HepG2 (cell line): ENCODE data around the gene FOSB.

Source experiments
- DPF2 ChIP-seq: sonication (generic); formaldehyde crosslinking; IDR thresholded peaks from 2 replicates; pipeline ENCODE4 v1.4.0; 2020; ENCODE audit warnings: mild to moderate bottlenecking, low read depth, missing genetic modification reagents, borderline replicate concordance
- EZH2 ChIP-seq: conservative IDR thresholded peaks from 2 replicates; pipeline ENCODE4 v1.6.1; 2012; ENCODE audit warnings: mild to moderate bottlenecking, low read depth, low read length, moderate library complexity
- MAZ ChIP-seq, 2 experiments: sonication (generic) in 1 of 2; formaldehyde crosslinking in 1 of 2; IDR thresholded peaks; 2 replicates each; pipeline versions ENCODE4 v1.5.0 to v1.6.1; 2012 to 2020; ENCODE audit warnings: low read depth in 2 of 2, mild to moderate bottlenecking in 2 of 2, borderline replicate concordance in 1 of 2, improper control_type of control experiment in 1 of 2, low read length in 1 of 2, missing genetic modification reagents in 1 of 2, moderate library complexity in 1 of 2
- MXI1 ChIP-seq: IDR thresholded peaks from 3 replicates; pipeline ENCODE4 v1.6.1; 2012; ENCODE audit warnings: low read depth, low read length, inconsistent platforms, borderline replicate concordance
- MYC ChIP-seq: sonication (generic); formaldehyde crosslinking; IDR thresholded peaks from 2 replicates; pipeline ENCODE4 v1.9.0; 2021; ENCODE audit warnings: missing genetic modification reagents, borderline replicate concordance
- NCOA2 ChIP-seq: sonication (generic); formaldehyde crosslinking; IDR thresholded peaks from 2 replicates; pipeline ENCODE4 v1.8.0; 2022; ENCODE audit warnings: inconsistent platforms
- TCF12 ChIP-seq, 2 experiments: fragments of 450-650 bp in 1 of 2; sonication (generic) in 1 of 2; formaldehyde crosslinking in 1 of 2; IDR thresholded peaks; 2 replicates each; pipeline versions ENCODE4 v1.6.1 to v1.8.0; 2017 to 2022; ENCODE audit warnings: antibody characterized with exemption in 1 of 2, mild to moderate bottlenecking in 1 of 2, missing genetic modification reagents in 1 of 2, moderate library complexity in 1 of 2
- ZNF224 ChIP-seq: sonication (generic); formaldehyde crosslinking; IDR thresholded peaks from 2 replicates; pipeline ENCODE4 v1.5.0; 2020; ENCODE audit warnings: mild to moderate bottlenecking, missing genetic modification reagents
- ZNF766 ChIP-seq: sonication (generic); formaldehyde crosslinking; IDR thresholded peaks from 2 replicates; pipeline ENCODE4 v1.5.0; 2020; ENCODE audit warnings: missing genetic modification reagents, borderline replicate concordance
- ZSCAN12 ChIP-seq: sonication (generic); formaldehyde crosslinking; IDR thresholded peaks from 2 replicates; pipeline ENCODE4 v1.9.0; 2021; ENCODE audit warnings: mild to moderate bottlenecking, missing genetic modification reagents
- TF ChIP-seq, protein P1 (sequence below): sonication (generic); formaldehyde crosslinking; IDR thresholded peaks from 2 replicates; pipeline ENCODE4 v1.5.0; 2020; ENCODE audit warnings: mild to moderate bottlenecking, missing genetic modification reagents, moderate library complexity
- TF ChIP-seq, protein P2 (sequence below), 2 experiments: IDR thresholded peaks; 2 replicates each; pipeline ENCODE4 v1.6.1; 2011 to 2012; ENCODE audit warnings: low read length in 2 of 2, borderline replicate concordance in 1 of 2, low read depth in 1 of 2, mild to moderate bottlenecking in 1 of 2, moderate library complexity in 1 of 2

DNA sequence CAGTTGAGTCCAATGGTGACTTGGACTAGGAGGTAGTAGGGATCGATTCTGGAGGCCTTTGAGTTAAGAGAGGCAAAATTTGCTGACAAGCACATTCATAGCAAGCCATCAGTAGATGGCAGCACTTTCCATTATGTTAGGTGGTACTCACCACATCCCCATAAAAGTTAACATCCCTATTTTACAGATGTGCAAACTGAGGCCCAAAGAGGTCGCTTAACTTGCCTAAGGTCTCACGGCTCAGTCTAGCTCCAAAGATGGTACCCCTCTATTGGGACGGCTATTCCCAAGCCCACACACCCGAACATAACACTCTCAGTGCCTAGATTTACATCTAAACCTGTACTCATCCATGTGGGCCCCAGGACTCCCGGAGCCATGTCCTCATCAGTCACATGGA, 21.5 kb upstream of the FOSB start:
- TF ChIP-seq, protein P1, sequence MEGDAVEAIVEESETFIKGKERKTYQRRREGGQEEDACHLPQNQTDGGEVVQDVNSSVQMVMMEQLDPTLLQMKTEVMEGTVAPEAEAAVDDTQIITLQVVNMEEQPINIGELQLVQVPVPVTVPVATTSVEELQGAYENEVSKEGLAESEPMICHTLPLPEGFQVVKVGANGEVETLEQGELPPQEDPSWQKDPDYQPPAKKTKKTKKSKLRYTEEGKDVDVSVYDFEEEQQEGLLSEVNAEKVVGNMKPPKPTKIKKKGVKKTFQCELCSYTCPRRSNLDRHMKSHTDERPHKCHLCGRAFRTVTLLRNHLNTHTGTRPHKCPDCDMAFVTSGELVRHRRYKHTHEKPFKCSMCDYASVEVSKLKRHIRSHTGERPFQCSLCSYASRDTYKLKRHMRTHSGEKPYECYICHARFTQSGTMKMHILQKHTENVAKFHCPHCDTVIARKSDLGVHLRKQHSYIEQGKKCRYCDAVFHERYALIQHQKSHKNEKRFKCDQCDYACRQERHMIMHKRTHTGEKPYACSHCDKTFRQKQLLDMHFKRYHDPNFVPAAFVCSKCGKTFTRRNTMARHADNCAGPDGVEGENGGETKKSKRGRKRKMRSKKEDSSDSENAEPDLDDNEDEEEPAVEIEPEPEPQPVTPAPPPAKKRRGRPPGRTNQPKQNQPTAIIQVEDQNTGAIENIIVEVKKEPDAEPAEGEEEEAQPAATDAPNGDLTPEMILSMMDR (CRISPR knock-in tag) = peak; percentile 64
- TF ChIP-seq MXI1 = no peak
- TF ChIP-seq, protein P2, sequence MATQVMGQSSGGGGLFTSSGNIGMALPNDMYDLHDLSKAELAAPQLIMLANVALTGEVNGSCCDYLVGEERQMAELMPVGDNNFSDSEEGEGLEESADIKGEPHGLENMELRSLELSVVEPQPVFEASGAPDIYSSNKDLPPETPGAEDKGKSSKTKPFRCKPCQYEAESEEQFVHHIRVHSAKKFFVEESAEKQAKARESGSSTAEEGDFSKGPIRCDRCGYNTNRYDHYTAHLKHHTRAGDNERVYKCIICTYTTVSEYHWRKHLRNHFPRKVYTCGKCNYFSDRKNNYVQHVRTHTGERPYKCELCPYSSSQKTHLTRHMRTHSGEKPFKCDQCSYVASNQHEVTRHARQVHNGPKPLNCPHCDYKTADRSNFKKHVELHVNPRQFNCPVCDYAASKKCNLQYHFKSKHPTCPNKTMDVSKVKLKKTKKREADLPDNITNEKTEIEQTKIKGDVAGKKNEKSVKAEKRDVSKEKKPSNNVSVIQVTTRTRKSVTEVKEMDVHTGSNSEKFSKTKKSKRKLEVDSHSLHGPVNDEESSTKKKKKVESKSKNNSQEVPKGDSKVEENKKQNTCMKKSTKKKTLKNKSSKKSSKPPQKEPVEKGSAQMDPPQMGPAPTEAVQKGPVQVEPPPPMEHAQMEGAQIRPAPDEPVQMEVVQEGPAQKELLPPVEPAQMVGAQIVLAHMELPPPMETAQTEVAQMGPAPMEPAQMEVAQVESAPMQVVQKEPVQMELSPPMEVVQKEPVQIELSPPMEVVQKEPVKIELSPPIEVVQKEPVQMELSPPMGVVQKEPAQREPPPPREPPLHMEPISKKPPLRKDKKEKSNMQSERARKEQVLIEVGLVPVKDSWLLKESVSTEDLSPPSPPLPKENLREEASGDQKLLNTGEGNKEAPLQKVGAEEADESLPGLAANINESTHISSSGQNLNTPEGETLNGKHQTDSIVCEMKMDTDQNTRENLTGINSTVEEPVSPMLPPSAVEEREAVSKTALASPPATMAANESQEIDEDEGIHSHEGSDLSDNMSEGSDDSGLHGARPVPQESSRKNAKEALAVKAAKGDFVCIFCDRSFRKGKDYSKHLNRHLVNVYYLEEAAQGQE (IDR thresholded peaks at IDR 0.05; ENCODE audit: borderline replicate concordance in 1 of 2, low read depth in 1 of 2, low read length in 2 of 2) = no peak
- no peak for TF ChIP-seq ZNF766 (CRISPR knock-in tag)
- TF ChIP-seq ZSCAN12 (CRISPR knock-in tag) = no peak
- TF ChIP-seq EZH2 = no peak
- no peak for TF ChIP-seq NCOA2 (CRISPR knock-in tag)
- no peak for TF ChIP-seq ZNF224 (CRISPR knock-in tag)
- TF ChIP-seq DPF2 (CRISPR knock-in tag) = no peak
- TF ChIP-seq MYC (CRISPR knock-in tag) = no peak
- no peak for TF ChIP-seq MAZ (IDR thresholded peaks at IDR 0.05; ENCODE audit: borderline replicate concordance, low read depth, low read length)
- no peak for TF ChIP-seq MAZ (CRISPR knock-in tag; IDR thresholded peaks at IDR 0.05; ENCODE audit: low read depth)
- no peak for TF ChIP-seq TCF12 (IDR thresholded peaks at IDR 0.05)
- no peak for TF ChIP-seq TCF12 (CRISPR knock-in tag; IDR thresholded peaks at IDR 0.05)
